K562 (cell line): ENCODE results near the gene SEC14L2. TPM values are rescaled to one million over a fixed set of nuclear protein-coding genes. Genes with fewer than 3 reads are reported as not detected.

ENCODE experiments used
- FOXA1 ChIP-seq: fragments of 450-650 bp; IDR thresholded peaks from 2 replicates; pipeline ENCODE4 v1.6.1; 2016; ENCODE audit warnings: mild to moderate bottlenecking, borderline replicate concordance
- HDAC2 ChIP-seq: fragments of 450-650 bp; IDR thresholded peaks from 2 replicates; pipeline ENCODE4 v1.6.1; 2016; ENCODE audit warnings: mild to moderate bottlenecking
- HSF4 ChIP-seq: fragments of 250-450 bp; sonication (Bioruptor Pico); IDR thresholded peaks from 2 replicates; pipeline ENCODE4 v2.1.2; 2022; ENCODE audit warnings: mild to moderate bottlenecking, moderate library complexity, borderline replicate concordance
- ZNF311 ChIP-seq: fragments of 250-450 bp; sonication (Bioruptor Pico); IDR thresholded peaks from 2 replicates; pipeline ENCODE4 v1.4.0; 2020; ENCODE audit warnings: mild to moderate bottlenecking, moderate library complexity
- polyA plus RNA-seq, 8 experiments: library from polyadenylated mRNA; depleted of rRNA in 4 of 8; stranded (reverse) in 5 of 8; unstranded in 3 of 8; fragments of >200 nt; fragmentation: Nextera tagmentation in 2 of 8; fragmentation: Illumina TruSeq in 1 of 8; extraction: Ambion mirVana in 2 of 8; extraction: Trizol in 1 of 8; gene quantifications; 2 replicates each; pipeline versions ENCODE4 v1.2.1 to v1.2.3, GENCODE V29; 2011 to 2014; ENCODE audit warnings: inconsistent platforms in 1 of 8, missing spikeins in 1 of 8
- total RNA-seq, 7 experiments: library from RNA; depleted of rRNA in 6 of 7; stranded (reverse); fragments of >200 nt in 6 of 7; fragmentation: Illumina TruSeq in 2 of 7; extraction: Trizol in 2 of 7; gene quantifications; 2 replicates each; pipeline versions ENCODE4 v1.2.1 to v1.2.3, GENCODE V29; 2011 to 2021; ENCODE audit warnings: low replicate concordance in 1 of 7
- TF ChIP-seq, protein P1 (sequence below): fragments of 150-350 bp; IDR thresholded peaks from 2 replicates; pipeline ENCODE4 v1.6.1; 2014; ENCODE audit warnings: low read depth, mild to moderate bottlenecking, low read length, borderline replicate concordance
- TF ChIP-seq, protein P2 (sequence below): sonication (generic); formaldehyde crosslinking; IDR thresholded peaks from 2 replicates; pipeline ENCODE4 v1.8.0; 2022; ENCODE audit warnings: mild to moderate bottlenecking, missing genetic modification reagents
- TF ChIP-seq, protein P3 (sequence below): sonication (generic); formaldehyde crosslinking; IDR thresholded peaks from 2 replicates; pipeline ENCODE4 v1.8.0; 2023; ENCODE audit warnings: mild to moderate bottlenecking, missing genetic modification reagents
- TF ChIP-seq, protein P4 (sequence below): sonication (generic); formaldehyde crosslinking; IDR thresholded peaks from 2 replicates; pipeline ENCODE4 v1.8.0; 2022; ENCODE audit warnings: missing genetic modification reagents, mild to moderate bottlenecking, moderate library complexity, borderline replicate concordance
- TF ChIP-seq, protein P5 (sequence below): sonication (generic); formaldehyde crosslinking; IDR thresholded peaks from 2 replicates; pipeline ENCODE4 v1.8.0; 2022; ENCODE audit warnings: mild to moderate bottlenecking, missing genetic modification reagents, borderline replicate concordance

Gene SEC14L2
- total and polyA plus RNA-seq, 9 of the 15 experiments (the other 6 are each of a cell fraction or from before 2014, with no cell fraction given), result 0.03 to 0.17 (median 0.10) TPM

DNA sequence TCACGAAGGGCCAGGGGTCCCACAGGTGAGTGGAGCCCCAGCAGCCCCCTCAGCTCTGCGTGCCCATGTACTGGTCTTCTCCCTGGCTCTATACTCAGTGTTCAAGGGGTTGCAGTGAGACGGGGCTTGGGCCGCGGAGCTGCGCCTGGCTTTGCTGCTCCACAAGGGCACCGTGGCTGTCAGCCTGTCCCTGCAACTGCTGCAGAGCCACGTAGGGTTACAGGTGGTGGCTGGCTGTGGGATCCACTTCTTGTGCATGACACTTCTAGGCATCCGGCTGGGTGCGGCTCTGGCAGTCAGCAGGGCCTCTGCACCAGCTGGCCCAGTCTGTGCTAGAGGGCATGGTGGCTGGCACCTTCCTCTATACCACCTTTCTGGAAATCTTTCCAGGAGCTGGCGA, 43.0 kb downstream of the SEC14L2 start (continued):
- TF ChIP-seq, protein P1, sequence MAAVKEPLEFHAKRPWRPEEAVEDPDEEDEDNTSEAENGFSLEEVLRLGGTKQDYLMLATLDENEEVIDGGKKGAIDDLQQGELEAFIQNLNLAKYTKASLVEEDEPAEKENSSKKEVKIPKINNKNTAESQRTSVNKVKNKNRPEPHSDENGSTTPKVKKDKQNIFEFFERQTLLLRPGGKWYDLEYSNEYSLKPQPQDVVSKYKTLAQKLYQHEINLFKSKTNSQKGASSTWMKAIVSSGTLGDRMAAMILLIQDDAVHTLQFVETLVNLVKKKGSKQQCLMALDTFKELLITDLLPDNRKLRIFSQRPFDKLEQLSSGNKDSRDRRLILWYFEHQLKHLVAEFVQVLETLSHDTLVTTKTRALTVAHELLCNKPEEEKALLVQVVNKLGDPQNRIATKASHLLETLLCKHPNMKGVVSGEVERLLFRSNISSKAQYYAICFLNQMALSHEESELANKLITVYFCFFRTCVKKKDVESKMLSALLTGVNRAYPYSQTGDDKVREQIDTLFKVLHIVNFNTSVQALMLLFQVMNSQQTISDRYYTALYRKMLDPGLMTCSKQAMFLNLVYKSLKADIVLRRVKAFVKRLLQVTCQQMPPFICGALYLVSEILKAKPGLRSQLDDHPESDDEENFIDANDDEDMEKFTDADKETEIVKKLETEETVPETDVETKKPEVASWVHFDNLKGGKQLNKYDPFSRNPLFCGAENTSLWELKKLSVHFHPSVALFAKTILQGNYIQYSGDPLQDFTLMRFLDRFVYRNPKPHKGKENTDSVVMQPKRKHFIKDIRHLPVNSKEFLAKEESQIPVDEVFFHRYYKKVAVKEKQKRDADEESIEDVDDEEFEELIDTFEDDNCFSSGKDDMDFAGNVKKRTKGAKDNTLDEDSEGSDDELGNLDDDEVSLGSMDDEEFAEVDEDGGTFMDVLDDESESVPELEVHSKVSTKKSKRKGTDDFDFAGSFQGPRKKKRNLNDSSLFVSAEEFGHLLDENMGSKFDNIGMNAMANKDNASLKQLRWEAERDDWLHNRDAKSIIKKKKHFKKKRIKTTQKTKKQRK, result no peak
- TF ChIP-seq, protein P2, sequence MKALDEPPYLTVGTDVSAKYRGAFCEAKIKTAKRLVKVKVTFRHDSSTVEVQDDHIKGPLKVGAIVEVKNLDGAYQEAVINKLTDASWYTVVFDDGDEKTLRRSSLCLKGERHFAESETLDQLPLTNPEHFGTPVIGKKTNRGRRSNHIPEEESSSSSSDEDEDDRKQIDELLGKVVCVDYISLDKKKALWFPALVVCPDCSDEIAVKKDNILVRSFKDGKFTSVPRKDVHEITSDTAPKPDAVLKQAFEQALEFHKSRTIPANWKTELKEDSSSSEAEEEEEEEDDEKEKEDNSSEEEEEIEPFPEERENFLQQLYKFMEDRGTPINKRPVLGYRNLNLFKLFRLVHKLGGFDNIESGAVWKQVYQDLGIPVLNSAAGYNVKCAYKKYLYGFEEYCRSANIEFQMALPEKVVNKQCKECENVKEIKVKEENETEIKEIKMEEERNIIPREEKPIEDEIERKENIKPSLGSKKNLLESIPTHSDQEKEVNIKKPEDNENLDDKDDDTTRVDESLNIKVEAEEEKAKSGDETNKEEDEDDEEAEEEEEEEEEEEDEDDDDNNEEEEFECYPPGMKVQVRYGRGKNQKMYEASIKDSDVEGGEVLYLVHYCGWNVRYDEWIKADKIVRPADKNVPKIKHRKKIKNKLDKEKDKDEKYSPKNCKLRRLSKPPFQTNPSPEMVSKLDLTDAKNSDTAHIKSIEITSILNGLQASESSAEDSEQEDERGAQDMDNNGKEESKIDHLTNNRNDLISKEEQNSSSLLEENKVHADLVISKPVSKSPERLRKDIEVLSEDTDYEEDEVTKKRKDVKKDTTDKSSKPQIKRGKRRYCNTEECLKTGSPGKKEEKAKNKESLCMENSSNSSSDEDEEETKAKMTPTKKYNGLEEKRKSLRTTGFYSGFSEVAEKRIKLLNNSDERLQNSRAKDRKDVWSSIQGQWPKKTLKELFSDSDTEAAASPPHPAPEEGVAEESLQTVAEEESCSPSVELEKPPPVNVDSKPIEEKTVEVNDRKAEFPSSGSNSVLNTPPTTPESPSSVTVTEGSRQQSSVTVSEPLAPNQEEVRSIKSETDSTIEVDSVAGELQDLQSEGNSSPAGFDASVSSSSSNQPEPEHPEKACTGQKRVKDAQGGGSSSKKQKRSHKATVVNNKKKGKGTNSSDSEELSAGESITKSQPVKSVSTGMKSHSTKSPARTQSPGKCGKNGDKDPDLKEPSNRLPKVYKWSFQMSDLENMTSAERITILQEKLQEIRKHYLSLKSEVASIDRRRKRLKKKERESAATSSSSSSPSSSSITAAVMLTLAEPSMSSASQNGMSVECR (CRISPR knock-in tag), result no peak
- TF ChIP-seq, protein P3, sequence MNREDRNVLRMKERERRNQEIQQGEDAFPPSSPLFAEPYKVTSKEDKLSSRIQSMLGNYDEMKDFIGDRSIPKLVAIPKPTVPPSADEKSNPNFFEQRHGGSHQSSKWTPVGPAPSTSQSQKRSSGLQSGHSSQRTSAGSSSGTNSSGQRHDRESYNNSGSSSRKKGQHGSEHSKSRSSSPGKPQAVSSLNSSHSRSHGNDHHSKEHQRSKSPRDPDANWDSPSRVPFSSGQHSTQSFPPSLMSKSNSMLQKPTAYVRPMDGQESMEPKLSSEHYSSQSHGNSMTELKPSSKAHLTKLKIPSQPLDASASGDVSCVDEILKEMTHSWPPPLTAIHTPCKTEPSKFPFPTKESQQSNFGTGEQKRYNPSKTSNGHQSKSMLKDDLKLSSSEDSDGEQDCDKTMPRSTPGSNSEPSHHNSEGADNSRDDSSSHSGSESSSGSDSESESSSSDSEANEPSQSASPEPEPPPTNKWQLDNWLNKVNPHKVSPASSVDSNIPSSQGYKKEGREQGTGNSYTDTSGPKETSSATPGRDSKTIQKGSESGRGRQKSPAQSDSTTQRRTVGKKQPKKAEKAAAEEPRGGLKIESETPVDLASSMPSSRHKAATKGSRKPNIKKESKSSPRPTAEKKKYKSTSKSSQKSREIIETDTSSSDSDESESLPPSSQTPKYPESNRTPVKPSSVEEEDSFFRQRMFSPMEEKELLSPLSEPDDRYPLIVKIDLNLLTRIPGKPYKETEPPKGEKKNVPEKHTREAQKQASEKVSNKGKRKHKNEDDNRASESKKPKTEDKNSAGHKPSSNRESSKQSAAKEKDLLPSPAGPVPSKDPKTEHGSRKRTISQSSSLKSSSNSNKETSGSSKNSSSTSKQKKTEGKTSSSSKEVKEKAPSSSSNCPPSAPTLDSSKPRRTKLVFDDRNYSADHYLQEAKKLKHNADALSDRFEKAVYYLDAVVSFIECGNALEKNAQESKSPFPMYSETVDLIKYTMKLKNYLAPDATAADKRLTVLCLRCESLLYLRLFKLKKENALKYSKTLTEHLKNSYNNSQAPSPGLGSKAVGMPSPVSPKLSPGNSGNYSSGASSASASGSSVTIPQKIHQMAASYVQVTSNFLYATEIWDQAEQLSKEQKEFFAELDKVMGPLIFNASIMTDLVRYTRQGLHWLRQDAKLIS, result no peak
- TF ChIP-seq ZNF311 (CRISPR knock-in tag) (no peak), HDAC2 (no peak), FOXA1 (no peak), HSF4 (no peak)
- TF ChIP-seq, protein P4, sequence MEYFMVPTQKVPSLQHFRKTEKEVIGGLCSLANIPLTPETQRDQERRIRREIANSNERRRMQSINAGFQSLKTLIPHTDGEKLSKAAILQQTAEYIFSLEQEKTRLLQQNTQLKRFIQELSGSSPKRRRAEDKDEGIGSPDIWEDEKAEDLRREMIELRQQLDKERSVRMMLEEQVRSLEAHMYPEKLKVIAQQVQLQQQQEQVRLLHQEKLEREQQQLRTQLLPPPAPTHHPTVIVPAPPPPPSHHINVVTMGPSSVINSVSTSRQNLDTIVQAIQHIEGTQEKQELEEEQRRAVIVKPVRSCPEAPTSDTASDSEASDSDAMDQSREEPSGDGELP (CRISPR knock-in tag), result no peak
- TF ChIP-seq, protein P5, sequence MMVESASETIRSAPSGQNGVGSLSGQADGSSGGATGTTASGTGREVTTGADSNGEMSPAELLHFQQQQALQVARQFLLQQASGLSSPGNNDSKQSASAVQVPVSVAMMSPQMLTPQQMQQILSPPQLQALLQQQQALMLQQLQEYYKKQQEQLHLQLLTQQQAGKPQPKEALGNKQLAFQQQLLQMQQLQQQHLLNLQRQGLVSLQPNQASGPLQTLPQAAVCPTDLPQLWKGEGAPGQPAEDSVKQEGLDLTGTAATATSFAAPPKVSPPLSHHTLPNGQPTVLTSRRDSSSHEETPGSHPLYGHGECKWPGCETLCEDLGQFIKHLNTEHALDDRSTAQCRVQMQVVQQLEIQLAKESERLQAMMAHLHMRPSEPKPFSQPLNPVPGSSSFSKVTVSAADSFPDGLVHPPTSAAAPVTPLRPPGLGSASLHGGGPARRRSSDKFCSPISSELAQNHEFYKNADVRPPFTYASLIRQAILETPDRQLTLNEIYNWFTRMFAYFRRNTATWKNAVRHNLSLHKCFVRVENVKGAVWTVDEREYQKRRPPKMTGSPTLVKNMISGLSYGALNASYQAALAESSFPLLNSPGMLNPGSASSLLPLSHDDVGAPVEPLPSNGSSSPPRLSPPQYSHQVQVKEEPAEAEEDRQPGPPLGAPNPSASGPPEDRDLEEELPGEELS (CRISPR knock-in tag), result no peak
